ENCODE measurements around the gene GABRD. TPM values are rescaled to one million over a fixed set of nuclear protein-coding genes. Genes with fewer than 3 reads are reported as not detected.
"Not testable (repeated sequence)": the region's sequence is repeated elsewhere in the genome, so short reads cannot be mapped to it uniquely, and the experiment has no call there.

Gene GABRD, protein sequence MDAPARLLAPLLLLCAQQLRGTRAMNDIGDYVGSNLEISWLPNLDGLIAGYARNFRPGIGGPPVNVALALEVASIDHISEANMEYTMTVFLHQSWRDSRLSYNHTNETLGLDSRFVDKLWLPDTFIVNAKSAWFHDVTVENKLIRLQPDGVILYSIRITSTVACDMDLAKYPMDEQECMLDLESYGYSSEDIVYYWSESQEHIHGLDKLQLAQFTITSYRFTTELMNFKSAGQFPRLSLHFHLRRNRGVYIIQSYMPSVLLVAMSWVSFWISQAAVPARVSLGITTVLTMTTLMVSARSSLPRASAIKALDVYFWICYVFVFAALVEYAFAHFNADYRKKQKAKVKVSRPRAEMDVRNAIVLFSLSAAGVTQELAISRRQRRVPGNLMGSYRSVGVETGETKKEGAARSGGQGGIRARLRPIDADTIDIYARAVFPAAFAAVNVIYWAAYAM
- total RNA-seq (2014; rRNA removed; shearing (Covaris generic)): not detected in 2 replicates

DNA sequence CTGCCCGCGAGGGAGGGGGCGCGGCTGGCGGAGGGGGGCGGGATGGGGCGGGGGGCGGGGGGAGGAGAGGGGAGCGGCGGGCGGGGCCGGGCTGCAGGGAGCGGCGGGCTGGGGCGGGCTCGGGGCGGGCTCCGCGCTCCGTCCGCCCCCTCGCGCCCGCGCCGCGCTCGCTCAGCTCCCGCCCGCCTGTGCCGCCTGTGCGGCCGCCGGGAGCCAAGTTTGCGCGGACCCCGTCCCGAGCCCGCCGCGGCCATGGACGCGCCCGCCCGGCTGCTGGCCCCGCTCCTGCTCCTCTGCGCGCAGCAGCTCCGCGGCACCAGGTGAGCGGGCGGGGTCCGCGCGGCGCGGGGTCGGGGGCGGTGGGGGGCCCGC lies at the start of gene GABRD:
Gene GABRD (plus strand): TSS at position 174 of the 372 bp plus-strand sequence. CDS start 79 bp downstream, at position 253.
- peak; percentile 61 for DNase-seq (ENCODE audit: low read depth)

DNA sequence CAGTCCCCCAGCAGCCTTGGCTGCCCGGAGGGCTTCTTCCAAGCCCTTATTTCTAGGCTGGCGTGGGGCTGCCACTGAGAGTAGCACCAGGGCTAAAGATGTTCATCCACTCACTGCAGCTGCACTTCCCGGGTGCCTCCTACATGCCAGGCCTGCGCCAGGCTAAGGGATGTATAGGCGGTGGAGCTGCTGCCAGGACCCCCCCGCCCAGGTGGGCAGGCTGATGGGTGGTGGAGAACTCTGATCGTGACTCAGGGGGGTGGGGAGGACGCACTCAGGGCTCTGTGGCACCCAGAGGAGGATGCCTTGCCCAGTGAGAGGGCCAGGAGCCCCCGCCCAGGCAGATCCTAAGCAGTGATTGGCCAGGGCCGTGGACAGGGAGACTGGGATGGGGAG lies 49.6 kb upstream of the GABRD start:
- no peak for DNase-seq (ENCODE audit: low read depth)

DNA sequence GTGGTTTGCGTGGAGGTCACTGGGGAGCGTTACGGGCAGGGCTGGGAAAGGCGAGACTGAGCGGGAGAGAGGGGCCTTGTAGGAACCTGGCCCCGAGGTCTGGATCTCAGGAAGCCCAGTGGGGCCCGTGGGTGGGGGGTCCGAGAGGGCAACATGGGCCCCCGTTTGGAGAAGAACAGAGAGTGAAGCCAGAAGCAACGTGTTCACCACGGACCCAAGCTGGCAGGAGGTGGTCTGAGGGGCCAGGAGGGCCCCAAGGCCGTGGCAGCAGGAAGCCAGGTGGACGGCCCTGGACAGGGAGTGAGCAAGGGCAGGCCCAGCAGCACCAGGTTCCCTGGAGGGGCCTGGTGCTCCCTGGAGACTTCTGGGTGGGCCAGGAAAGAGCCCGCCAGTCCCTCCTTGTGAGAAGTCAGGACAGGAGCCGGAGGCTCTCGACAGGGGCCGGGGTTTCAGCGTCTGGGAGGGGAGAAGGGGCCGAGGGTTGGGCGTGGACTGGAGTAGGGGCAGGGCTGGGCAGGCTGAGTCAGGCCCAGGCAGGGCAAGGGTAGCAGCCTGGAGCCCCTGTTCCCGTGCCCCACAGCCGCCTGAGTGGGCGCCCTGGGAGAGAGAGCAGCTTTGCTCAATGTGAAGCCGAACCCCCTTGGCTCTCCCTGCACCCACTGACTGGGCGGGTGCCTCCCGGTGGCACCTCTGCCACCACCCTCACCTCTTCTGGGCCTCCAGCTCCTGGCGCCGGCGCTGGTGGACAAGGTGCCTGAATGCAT lies 49.0 kb upstream of the GABRD start:
- no peak for DNase-seq (ENCODE audit: low read depth)

DNA sequence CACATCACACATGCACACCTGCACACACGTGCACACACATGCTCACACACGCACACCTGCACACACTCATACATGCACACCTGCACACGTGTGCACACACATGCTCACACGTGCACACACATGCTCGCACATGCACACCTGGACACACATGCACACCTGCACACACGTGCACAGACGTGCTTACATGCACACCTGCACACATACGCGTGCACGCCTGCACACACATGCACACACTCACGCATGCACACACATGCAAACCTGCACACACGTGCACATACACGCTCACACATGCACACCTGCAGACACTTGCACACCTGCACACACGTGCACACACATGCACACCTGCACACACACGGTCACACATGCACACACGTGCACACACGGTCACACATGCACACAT lies 48.1 kb upstream of the GABRD start:
- no peak for DNase-seq (ENCODE audit: low read depth)

DNA sequence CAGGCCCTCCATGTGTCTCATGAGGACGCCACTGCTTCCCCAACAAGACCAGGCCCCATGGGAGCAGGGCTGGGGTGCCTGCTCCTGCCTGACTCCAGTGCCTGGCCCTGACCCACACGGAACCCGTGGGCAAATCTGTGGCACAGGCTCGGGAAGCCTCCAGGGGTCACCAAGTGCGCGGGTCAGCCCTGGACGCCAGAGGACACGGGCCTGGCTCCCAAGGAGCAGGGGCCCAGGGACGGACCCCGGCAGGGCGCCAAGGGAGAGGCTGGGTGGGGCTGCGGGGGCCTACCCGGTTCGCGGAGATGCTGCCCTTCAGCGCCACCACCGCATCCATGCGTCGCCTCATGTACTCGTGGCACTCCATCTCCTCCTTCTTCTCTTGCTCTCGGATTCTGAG lies 47.5 kb upstream of the GABRD start:
- no peak for DNase-seq (ENCODE audit: low read depth)

DNA sequence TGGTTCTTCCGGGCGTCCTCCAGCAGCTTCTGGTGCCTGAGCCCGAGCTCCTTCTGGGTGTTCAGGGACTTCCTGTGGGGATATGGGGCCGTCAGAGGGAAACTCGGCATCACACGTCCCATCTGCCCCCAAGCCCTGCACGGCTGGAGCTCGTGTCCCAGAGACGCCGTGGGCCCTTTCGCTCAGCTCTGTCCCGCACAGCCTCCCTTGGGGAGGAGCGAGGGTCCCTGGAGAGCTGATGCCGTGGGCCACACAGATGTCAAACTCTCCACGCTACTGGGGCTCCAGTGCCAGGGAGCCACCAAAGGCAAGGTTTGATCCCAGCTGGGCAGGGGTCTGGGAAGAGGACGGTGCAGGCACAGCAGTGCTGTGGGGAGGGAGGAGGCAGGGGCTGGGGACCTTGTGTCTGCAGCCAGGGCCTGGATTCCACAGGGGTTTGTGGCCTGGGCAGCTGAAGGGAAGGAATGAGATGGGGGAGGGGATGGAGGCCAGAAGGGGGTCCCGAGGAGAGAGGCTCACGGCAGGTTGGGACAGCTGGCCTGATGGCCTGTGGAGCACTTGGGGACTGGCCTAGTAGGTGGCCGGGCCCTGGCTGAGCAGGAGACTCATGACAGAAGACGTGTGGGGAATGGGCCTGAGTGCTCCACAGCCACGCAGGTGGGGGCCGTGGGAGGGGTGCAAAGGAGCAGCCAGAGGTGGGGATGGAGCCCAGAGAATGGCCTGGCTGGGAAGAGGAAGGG lies 46.0 kb upstream of the GABRD start:
- DNase-seq (ENCODE audit: low read depth): no peak

DNA sequence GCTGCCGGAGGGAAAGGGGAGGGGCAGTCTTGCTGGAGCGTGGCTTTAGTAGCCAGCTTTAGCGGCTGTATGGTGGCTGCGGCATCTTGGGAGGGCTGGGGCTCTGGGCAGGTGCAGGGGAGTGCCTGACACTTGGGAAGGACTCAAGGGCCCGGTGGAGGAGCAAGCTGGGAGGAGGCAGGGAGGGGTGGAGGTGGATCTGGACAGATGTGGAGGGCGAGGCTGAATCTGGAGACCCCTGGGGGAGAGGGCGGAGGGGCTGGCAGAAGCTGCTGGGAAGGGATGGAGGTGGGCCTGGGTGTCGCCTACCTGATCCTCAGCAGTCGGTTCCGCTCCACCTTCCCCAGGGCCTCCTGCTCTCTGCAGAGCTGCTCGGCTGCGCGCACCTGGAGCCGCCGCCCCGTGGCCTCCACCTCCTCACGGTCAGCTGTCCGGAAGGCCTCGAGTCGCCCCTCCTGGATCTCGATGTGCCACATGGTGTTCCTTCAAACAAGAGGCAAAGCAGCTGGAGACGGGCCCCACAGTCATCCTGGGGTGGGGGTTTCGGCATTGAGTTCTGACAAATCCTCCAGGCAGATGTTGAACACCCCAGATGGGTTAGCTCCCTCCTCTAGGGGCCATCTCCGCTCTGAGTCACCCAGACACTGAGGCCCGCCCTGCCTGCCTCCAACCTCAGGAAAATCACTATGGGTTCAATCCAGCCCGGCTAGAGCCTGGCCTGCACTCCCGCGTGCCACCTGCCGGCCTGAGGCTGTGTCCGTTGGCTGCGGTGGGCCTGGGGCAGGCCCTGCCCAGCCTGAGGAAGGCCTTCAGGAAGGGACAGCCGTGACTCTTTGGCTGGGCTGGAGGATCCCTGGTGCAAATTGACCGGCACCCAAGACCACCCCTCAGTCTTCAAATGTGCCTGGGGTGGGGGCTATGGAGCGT lies 45.2 kb upstream of the GABRD start:
- peak; percentile 75 for DNase-seq (ENCODE audit: low read depth)

DNA sequence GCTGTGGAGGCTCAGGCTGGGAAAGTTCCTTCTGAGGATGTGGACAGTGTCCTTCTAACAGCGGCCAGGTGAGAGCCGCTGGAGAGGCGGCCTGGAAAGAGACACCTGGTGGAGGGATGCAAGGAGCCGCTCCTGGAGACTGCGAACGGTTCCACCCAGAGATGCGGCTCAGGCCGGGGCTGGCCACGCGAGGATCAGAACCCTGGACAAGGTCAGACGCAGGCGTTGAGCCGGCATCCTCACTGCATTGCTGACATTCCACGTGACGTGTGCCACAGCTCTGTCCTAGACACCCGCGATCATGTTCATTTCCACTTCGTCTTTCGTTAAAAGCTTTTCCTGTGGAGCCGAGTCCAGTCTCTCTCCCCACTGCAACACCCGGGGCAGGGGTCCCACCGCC lies 44.3 kb upstream of the GABRD start:
- DNase-seq (ENCODE audit: low read depth): no peak

DNA sequence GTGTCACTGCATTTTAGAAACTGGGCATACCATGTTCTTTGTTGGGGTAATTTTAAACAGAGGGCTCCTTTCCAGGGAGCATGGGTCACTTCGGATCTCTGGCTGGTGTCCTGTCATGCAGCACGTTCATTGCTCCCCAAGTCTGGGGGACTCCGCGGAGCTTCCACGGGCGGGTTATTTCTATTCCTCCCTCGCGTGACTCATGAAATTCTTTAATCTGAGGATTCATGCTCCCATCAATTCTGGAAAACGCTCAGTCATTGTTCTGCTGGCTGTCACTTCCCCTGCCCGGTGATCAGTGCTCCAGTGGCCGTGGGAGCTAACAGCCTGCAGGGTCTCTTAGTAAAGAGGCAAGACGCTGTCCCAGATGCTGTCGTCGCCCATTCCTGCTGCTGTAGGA lies 43.6 kb upstream of the GABRD start:
- DNase-seq (ENCODE audit: low read depth): peak; percentile 1

DNA sequence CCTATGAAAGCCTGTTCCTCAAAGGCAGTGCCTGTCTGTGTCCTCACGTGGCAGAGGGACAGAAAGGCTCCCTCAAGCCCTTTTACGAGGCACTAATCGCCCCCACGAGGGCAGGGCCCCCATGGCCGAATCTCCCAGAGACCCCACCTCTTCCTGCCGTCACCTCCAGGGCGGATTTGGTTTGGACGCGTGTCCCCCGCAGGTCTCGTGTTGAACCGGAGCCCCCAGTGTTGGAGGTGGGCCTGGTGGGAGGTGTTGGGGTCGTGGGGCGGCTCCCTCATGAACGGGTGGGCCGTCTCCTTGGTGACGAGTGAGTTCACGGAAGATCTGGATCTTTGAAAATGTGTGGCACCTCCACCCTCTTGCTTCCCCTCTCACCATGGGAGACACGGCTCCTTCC lies 43.1 kb upstream of the GABRD start:
- DNase-seq (ENCODE audit: low read depth): no peak

DNA sequence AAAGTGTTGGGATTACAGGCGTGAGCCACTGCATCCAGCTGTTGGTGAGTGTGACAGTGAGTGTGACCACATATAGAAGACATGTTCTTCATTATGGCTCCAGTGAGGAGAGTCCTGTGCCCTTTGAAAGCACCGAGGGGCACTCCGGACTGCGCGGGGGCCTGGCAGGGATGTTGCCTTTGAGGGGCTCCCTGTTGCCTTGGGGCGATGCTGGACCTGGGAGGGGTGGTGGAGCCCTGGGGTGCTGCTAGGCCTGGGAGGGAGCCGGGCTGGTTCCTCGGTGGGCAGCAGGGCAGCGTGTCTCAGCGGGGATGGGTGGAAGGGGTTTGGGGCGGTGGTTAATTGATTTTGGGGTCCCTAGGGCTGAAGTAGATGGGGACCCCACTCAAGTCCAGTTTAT lies 41.0 kb upstream of the GABRD start:
- no peak for DNase-seq (ENCODE audit: low read depth)

DNA sequence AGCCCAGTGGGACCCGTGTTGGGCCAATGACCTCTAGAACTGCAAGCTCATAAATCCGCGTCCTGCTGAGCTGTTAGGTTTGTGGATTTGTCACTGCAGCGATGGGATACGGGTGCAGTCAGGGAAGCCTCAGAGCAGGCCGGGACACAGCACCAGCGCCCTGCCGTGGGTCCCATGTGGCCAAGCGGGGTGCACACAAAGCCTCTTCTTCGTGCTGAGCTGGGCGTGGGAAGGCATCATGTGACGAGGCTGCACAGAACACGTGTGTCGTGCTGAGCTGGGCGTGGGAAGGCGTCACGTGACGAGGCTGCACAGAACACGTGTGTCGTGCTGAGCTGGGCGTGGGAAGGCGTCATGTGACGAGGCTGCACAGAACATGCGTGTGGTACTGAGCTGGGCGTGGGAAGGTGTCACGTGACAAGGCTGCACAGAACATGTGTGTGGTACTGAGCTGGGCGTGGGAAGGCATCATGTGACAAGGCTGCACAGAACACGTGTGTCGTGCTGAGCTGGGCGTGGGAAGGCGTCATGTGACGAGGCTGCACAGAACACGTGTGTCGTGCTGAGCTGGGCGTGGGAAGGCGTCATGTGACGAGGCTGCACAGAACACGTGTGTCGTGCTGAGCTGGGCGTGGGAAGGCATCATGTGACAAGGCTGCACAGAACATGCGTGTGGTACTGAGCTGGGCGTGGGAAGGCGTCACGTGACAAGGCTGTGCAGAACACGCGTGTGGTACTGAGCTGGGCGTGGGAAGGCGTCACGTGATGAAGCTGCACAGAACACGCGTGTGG lies 40.3 kb upstream of the GABRD start:
- not testable (repeated sequence) for DNase-seq (ENCODE audit: low read depth)

DNA sequence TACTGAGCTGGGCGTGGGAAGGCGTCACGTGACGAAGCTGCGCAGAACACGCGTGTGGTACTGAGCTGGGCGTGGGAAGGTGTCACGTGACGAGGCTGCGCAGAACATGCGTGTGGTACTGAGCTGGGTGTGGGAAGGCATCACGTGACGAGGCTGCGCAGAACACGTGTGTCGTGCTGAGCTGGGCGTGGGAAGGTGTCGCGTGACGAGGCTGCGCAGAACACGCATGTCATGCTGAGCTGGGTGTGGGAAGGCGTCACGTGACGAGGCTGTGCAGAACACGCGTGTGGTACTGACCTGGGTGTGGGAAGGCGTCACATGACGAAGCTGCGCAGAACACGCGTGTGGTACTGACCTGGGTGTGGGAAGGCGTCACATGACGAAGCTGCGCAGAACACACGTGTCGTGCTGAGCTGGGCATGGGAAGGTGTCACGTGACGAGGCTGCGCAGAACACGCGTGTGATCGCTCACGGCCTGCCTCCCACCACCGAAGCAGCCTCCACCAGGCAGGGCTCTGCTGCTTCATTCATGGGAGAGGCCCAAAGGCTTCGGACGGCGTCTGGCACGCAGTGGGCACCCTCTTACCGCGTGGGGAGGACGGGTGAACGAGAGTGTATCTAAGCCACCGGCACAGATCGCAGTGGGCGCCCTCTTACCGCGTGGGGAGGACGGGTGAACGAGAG lies 39.5 kb upstream of the GABRD start:
- DNase-seq (ENCODE audit: low read depth): no peak

DNA sequence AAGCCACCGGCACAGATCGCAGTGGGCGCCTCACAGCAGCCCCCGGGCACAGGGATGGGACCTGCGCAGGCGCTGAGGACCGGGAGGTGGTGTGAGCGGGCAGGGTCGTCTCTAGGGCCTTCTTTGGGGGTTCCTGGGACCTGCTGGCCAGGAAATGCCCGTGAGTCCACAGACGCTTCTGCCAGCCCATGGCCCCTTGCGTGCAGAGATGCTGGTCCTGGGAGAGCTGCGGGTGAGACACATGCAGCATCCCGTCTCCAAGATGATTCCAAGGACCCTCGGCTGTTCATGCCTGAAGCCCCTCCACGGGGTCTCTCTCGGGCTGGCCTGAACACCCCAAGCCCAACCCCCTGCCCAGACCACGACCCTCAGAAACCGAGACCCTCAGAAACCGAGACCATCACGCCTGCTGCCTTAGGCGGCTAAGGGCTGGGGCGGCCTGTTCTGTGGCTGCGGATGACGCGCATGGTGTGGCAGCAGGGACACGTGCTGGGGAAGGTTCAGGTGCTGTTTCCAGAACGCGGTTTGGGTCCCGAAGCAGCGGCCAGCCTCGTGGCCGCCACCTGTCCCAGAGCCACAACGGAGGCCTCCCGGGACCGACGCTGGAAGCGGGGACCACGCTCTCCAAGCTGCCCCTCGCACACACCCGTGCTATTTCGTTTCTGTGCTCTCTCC lies 38.5 kb upstream of the GABRD start:
- no peak for DNase-seq (ENCODE audit: low read depth)

DNA sequence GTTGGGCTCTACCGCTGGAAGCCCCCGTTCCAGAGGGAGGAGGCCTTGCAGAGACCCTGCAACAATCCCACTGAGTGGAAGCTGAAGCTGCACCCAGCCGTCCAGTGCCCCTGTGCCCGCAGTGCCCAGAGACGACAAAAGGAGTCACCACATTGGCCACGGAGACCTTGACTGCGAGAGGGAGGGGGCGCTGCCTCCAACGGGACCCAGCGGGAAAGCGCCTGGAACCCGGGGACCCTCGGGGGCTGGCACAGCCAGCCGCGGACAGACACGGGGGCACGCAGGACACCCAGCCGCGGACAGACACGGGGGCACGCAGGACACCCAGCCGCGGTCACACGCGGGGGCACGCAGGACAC lies 38.0 kb upstream of the GABRD start:
- DNase-seq (ENCODE audit: low read depth): no peak

DNA sequence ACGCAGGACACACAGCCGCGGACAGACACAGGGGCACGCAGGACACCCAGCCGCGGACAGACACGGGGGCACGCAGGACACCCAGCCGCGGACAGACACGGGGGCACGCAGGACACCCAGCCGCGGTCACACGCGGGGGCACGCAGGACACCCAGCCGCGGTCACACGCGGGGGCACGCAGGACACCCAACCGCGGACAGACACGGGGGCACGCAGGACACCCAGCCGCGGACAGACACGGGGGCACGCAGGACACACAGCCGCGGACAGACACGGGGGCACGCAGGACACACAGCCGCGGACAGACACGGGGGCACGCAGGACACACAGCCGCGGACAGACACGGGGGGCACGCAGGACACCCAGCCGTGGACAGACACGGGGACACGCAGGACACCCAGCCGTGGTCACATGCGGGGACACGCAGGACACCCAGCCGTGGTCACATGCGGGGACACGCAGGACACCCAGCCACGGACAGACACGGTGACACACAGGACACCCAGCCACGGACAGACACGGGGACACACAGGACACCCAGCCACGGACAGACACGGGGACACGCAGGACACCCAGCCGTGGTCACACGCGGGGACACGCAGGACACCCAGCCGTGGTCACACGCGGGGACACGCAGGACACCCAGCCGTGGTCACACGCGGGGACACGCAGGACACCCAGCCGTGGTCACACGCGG lies 37.4 kb upstream of the GABRD start:
- not testable (repeated sequence) for DNase-seq (ENCODE audit: low read depth)

DNA sequence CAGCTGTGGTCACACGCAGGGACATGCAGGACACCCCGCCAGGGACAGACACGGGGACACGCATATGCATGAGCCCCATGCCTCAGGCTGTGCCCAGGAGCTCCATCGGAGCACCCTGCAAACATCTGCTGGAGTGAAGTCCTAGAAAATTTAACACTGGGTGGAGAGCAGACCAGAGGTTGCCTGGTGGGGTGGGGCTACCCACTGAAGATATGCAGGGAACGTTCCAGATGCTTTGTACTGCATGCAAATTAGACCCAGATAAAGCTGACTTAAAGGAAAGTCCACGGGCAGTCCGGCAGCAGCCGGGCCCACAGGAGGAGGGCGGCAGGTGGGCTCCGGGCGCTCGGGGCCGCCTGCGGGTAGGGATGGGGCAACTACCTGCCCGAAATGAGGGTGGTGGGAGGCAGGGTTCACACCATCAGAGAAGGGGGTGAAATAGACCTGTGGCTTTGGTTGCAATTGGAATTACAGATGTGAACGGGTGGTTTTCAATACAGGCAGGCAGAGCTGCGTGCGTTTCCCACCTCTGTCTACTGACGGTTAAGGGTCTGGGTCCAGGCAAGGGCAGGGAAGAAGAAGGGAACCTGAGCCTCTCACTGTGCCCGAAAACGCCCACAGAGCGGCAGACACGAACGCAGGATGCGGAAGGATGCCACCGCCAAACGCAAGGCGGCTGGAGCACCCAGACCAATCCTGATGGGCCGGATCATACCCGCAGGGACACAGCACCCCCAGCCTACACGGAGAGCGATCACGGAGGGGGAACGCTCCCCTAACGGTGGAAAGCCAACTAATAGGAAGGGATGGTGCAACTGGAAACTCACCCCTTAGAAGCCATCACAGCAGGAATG lies 36.5 kb upstream of the GABRD start:
- no peak for DNase-seq (ENCODE audit: low read depth)

DNA sequence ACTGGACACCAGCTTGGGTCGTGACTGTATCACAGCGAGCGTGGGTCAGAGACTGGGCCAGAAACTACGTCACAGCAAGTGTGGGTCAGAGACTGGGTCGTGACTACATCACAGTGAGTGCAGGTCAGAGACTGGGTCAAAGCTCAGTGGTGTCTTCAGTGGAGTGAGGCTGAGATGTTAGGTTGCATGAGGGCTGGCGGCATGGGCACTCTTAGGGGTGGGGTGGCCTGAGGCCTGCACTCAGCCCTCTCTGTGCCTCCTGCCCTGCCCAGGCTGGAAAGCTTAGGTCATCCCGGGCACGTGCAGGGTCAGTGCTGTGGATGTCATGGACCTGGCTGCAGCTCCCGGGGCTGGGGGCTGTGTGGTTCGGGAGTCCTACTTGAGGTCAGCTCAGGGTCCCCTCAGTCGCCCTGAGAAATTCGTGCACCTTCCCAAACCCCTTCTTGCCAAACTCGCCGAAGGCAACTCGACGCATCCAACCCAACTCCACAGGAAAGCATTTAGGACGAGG lies 34.5 kb upstream of the GABRD start:
- DNase-seq (ENCODE audit: low read depth): no peak
